Measurements from ENCODE around the gene ODAD2. TPM values are rescaled to one million over a fixed set of nuclear protein-coding genes. Genes with fewer than 3 reads are reported as not detected.

The ODAD2 gene
- total RNA-seq, 4 donors from 2014 or later, result 0.23 TPM; not detected in 3

GRCh38 chr10:27838361-27838760 lies 160.5 kb downstream of the ODAD2 start:
- TF ChIP-seq EP300 (IDR thresholded peaks at IDR 0.05) (no peak), POLR2A (IDR thresholded peaks at IDR 0.05) (no peak), POLR2AphosphoS5 (IDR thresholded peaks at IDR 0.05) (no peak)
- TF ChIP-seq, protein P1, sequence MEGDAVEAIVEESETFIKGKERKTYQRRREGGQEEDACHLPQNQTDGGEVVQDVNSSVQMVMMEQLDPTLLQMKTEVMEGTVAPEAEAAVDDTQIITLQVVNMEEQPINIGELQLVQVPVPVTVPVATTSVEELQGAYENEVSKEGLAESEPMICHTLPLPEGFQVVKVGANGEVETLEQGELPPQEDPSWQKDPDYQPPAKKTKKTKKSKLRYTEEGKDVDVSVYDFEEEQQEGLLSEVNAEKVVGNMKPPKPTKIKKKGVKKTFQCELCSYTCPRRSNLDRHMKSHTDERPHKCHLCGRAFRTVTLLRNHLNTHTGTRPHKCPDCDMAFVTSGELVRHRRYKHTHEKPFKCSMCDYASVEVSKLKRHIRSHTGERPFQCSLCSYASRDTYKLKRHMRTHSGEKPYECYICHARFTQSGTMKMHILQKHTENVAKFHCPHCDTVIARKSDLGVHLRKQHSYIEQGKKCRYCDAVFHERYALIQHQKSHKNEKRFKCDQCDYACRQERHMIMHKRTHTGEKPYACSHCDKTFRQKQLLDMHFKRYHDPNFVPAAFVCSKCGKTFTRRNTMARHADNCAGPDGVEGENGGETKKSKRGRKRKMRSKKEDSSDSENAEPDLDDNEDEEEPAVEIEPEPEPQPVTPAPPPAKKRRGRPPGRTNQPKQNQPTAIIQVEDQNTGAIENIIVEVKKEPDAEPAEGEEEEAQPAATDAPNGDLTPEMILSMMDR (IDR thresholded peaks at IDR 0.05), result no peak
- no peak for DNase-seq (ENCODE audit: low spot score in 2 of 2)
- Histone ChIP-seq H3K9me3 (no peaks in the 10 kb centered on the region), H3K27me3 (no peaks in the 10 kb centered on the region), H3K4me1 (no peaks in the 10 kb centered on the region), H3K27ac (no peak overlapping the region), H3K4me3 (no peak overlapping the region), H3K36me3 (no peaks in the 10 kb centered on the region)
- 31% methylated on average over 4 of the region's 4 CpGs for WGBS

DNA sequence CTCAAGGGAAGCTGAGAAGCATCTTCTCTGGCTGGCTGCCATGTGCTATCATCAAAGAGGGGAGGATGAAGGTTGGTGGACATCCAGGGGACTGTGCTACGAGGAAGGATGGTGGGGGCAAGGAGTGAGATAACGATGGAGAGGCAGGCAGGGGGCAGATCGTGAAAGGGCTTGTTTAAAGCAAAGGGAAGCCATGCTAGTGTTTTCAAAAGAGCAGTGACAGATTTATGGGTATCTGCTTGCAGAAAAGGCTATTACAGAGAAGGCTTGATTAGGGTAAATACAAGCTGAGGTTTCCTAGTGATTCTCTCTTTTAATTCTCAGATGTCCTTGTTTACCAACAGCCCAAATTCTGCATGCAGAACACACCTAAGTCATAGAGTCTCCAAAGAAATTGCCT lies 164.4 kb downstream of the ODAD2 start:
- no peaks in the 10 kb centered on the region for H3K36me3 ChIP-seq
- no peak overlapping the region for H3K4me3 ChIP-seq
- no peaks in the 10 kb centered on the region for H3K27me3 ChIP-seq
- no peak overlapping the region for H3K27ac ChIP-seq
- H3K4me1 ChIP-seq, result no peaks in the 10 kb centered on the region
- H3K9me3 ChIP-seq, result no peaks in the 10 kb centered on the region
- no peak for DNase-seq (ENCODE audit: low spot score in 2 of 2)
- no peak for TF ChIP-seq POLR2AphosphoS5 (IDR thresholded peaks at IDR 0.05)
- no peak for TF ChIP-seq EP300 (IDR thresholded peaks at IDR 0.05)
- no peak for TF ChIP-seq POLR2A (IDR thresholded peaks at IDR 0.05)
- TF ChIP-seq, protein P1 (IDR thresholded peaks at IDR 0.05), result no peak
- 35% methylated on average over 3 of the region's 3 CpGs for WGBS

- TF ChIP-seq POLR2AphosphoS5 (IDR thresholded peaks at IDR 0.05) (no peak), EP300 (IDR thresholded peaks at IDR 0.05) (no peak), POLR2A (IDR thresholded peaks at IDR 0.05) (no peak)
- TF ChIP-seq, protein P1 (IDR thresholded peaks at IDR 0.05), result no peak
- no peaks in the 10 kb centered on the region for H3K27me3 ChIP-seq
- no peaks in the 10 kb centered on the region for H3K36me3 ChIP-seq
- 87% methylated on average over 6 of the region's 6 CpGs for WGBS
- no peaks in the 10 kb centered on the region for H3K4me1 ChIP-seq
- no peak overlapping the region for H3K4me3 ChIP-seq
- H3K9me3 ChIP-seq, result no peaks in the 10 kb centered on the region
- no peak overlapping the region for H3K27ac ChIP-seq
- no peak for DNase-seq (ENCODE audit: low spot score in 2 of 2)
These were observed 165.1 kb downstream of the ODAD2 start for GRCh38 chr10:27833792-27834191.

- no peaks in the 10 kb centered on the region for H3K36me3 ChIP-seq
- no peak overlapping the region for H3K27ac ChIP-seq
- H3K27me3 ChIP-seq, result no peaks in the 10 kb centered on the region
- WGBS, result 62% methylated on average over 3 of the region's 3 CpGs
- H3K4me1 ChIP-seq, result no peaks in the 10 kb centered on the region
- no peak for DNase-seq (ENCODE audit: low spot score in 2 of 2)
- TF ChIP-seq POLR2AphosphoS5 (IDR thresholded peaks at IDR 0.05) (no peak), POLR2A (IDR thresholded peaks at IDR 0.05) (no peak), EP300 (IDR thresholded peaks at IDR 0.05) (no peak)
- TF ChIP-seq, protein P1 (IDR thresholded peaks at IDR 0.05), result no peak
- no peak overlapping the region for H3K4me3 ChIP-seq
- no peaks in the 10 kb centered on the region for H3K9me3 ChIP-seq
These were observed 166.1 kb downstream of the ODAD2 start for GRCh38 chr10:27832826-27833225.

DNA sequence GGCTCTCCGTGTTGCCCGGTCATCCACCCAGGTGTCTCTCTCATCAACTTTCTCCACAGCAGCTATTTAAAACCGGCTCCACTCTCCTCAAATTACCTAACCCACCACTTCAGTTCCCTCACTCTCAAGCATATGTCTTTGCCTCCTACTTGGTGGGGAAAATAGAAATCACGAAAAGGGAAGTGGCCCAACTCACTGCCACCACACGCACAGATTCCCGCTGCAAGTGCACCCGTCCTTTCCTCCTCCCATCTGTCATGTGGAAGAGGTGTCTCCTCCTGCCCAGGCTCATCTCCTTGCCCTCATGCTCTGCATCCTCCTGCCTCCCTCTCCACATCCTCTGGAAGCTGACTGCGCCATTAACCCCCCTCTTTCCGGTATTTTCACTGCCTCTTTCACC lies 172.5 kb downstream of the ODAD2 start:
- Histone ChIP-seq H3K4me1 (no peaks in the 10 kb centered on the region), H3K9me3 (no peaks in the 10 kb centered on the region), H3K27ac (no peak overlapping the region), H3K4me3 (no peak overlapping the region), H3K36me3 (no peaks in the 10 kb centered on the region), H3K27me3 (no peaks in the 10 kb centered on the region)
- no peak for DNase-seq (ENCODE audit: low spot score in 2 of 2)
- 90% methylated on average over 9 of the region's 9 CpGs for WGBS
- no peak for TF ChIP-seq POLR2A (IDR thresholded peaks at IDR 0.05)
- no peak for TF ChIP-seq EP300 (IDR thresholded peaks at IDR 0.05)

DNA sequence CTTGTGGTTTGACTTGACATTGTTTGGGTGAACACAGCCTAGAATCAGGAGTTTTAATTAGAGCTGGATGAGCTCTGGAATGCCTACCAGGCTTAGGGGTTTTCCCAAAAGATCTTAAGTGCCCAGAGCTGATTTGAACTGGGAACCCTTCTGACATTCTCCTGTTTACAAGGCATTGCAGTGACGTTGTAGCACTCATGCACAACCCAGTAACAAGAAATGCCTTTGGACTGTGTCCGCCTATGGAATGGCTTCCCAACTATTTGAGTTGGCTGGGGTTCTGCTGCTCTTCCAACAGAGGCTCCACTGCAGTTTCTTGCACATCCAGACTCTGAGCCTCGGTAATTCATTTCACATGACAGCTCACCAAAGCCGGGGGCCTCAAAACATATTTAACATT lies 176.6 kb downstream of the ODAD2 start:
- no peaks in the 10 kb centered on the region for H3K36me3 ChIP-seq
- H3K27ac ChIP-seq, result no peak overlapping the region
- 58% methylated on average over 4 of the region's 4 CpGs for WGBS
- no peaks in the 10 kb centered on the region for H3K4me1 ChIP-seq
- H3K4me3 ChIP-seq, result no peak overlapping the region
- H3K27me3 ChIP-seq, result no peaks in the 10 kb centered on the region
- TF ChIP-seq POLR2A (IDR thresholded peaks at IDR 0.05) (no peak), POLR2AphosphoS5 (IDR thresholded peaks at IDR 0.05) (no peak), EP300 (IDR thresholded peaks at IDR 0.05) (no peak)
- TF ChIP-seq, protein P1 (IDR thresholded peaks at IDR 0.05), result no peak
- no peaks in the 10 kb centered on the region for H3K9me3 ChIP-seq
- no peak for DNase-seq (ENCODE audit: low spot score in 2 of 2)
